Activated T-helper 1 cell treated with anti-CD3 and anti-CD28 coated beads, Interleukin-2, amount 50 U/mL, for 16 hours (primary cell): ENCODE data around the gene C9orf72.
"Not testable (repeated sequence)": the region's sequence is repeated elsewhere in the genome, so short reads cannot be mapped to it uniquely, and the experiment has no call there.

ENCODE experiments used
- DNase-seq, 2 donors: peaks; one replicate each; pipeline ENCODE4 v3.0.0-alpha.2; 2020; ENCODE audit warnings: low read depth in 1 of 2, low spot score in 1 of 2

C9orf72 gene

GRCh38 chr9:27572918-27573633 lies at the start of gene C9orf72:
Gene C9orf72 (minus strand): TSS chr9:27573481. CDS start chr9:27567120, 6,361 bp downstream.
- DNase-seq, result peak; percentile 76 to 85

- no peak for DNase-seq
Observed at GRCh38 chr9:27622693-27623340, 49.5 kb upstream of the C9orf72 start.

GRCh38 chr9:27619743-27620142 lies 46.5 kb upstream of the C9orf72 start:
- no peak for DNase-seq

- no peak for DNase-seq
Observed at GRCh38 chr9:27618066-27618465, 44.8 kb upstream of the C9orf72 start.

- DNase-seq, result no peak
Observed at GRCh38 chr9:27614551-27614950, 41.3 kb upstream of the C9orf72 start.

- not testable (repeated sequence) for DNase-seq
Observed at GRCh38 chr9:27612036-27612435, 38.8 kb upstream of the C9orf72 start.

- DNase-seq, result no peak
Observed at GRCh38 chr9:27610622-27611021, 37.3 kb upstream of the C9orf72 start.

- no peak for DNase-seq
Observed at GRCh38 chr9:27602954-27603353, 29.7 kb upstream of the C9orf72 start.

GRCh38 chr9:27602142-27602861 lies 29.0 kb upstream of the C9orf72 start:
- no peak for DNase-seq

GRCh38 chr9:27601396-27601795 lies 28.1 kb upstream of the C9orf72 start:
- DNase-seq, result no peak

- DNase-seq, result no peak
Observed at GRCh38 chr9:27600256-27600655, 27.0 kb upstream of the C9orf72 start.

- DNase-seq, result no peak
Observed at GRCh38 chr9:27599870-27600238, 26.6 kb upstream of the C9orf72 start.

- no peak for DNase-seq
Observed at GRCh38 chr9:27599102-27599869, 26.0 kb upstream of the C9orf72 start.

GRCh38 chr9:27595733-27596132 lies 22.5 kb upstream of the C9orf72 start:
- DNase-seq, result no peak

GRCh38 chr9:27591672-27592071 lies 18.4 kb upstream of the C9orf72 start:
- DNase-seq, result no peak

GRCh38 chr9:27591093-27591492 lies 17.8 kb upstream of the C9orf72 start:
- no peak for DNase-seq

- no peak for DNase-seq
Observed at GRCh38 chr9:27590651-27591050, 17.4 kb upstream of the C9orf72 start.

- DNase-seq, result no peak
Observed at GRCh38 chr9:27589462-27589861, 16.2 kb upstream of the C9orf72 start.

GRCh38 chr9:27586304-27586703 lies 13.0 kb upstream of the C9orf72 start:
- no peak for DNase-seq

- DNase-seq, result no peak
Observed at GRCh38 chr9:27584931-27585330, 11.7 kb upstream of the C9orf72 start.

- no peak for DNase-seq
Observed at GRCh38 chr9:27582794-27583193, 9.5 kb upstream of the C9orf72 start.
